MM.1S (cell line): ENCODE results near the gene PIGR.

Experiments used
- DNase-seq: peaks from one replicate; pipeline ENCODE4 v3.0.0-alpha.2; 2015
- H2AFZ ChIP-seq: fragments of 300-600 bp; sonication (generic); 2 replicates; pipeline ENCODE4 v1.6.0; 2016; ENCODE audit warnings: antibody characterized with exemption, low read length
- H3F3A ChIP-seq: fragments of 300-600 bp; sonication (generic); 2 replicates; pipeline ENCODE4 v1.6.1; 2016; ENCODE audit warnings: mild to moderate bottlenecking, antibody characterized with exemption, low read length, moderate library complexity, mixed read lengths; ENCODE audit not compliant: insufficient read depth
- H3K27ac ChIP-seq: fragments of 300-600 bp; sonication (generic); 2 replicates; pipeline ENCODE4 v1.5.1; 2016; ENCODE audit warnings: mild to moderate bottlenecking, low read length
- H3K27me3 ChIP-seq: fragments of 300-600 bp; sonication (generic); replicated peaks from 2 replicates; pipeline ENCODE4 v1.6.0; 2016; ENCODE audit warnings: low read length; ENCODE audit not compliant: insufficient read depth
- H3K36me3 ChIP-seq: fragments of 300-600 bp; sonication (generic); replicated peaks from 2 replicates; pipeline ENCODE4 v1.6.1; 2016; ENCODE audit warnings: mild to moderate bottlenecking, low read length, mixed read lengths; ENCODE audit not compliant: insufficient read depth
- H3K4me1 ChIP-seq: fragments of 300-600 bp; sonication (generic); 2 replicates; pipeline ENCODE4 v1.6.1; 2016; ENCODE audit warnings: low read length, mixed read lengths
- H3K4me2 ChIP-seq: fragments of 300-600 bp; sonication (generic); 2 replicates; pipeline ENCODE4 v1.6.0; 2016; ENCODE audit warnings: low read depth, low read length
- H3K4me3 ChIP-seq: fragments of 300-600 bp; sonication (generic); 2 replicates; pipeline ENCODE4 v1.5.1; 2016; ENCODE audit warnings: low read length, mixed read lengths
- H3K79me2 ChIP-seq: fragments of 300-600 bp; sonication (generic); 2 replicates; pipeline ENCODE4 v1.6.1; 2016; ENCODE audit warnings: mixed run types, low read length, mixed read lengths
- H3K9ac ChIP-seq: fragments of 300-600 bp; sonication (generic); 2 replicates; pipeline ENCODE4 v1.6.1; 2016; ENCODE audit warnings: low read length, mixed read lengths
- H3K9me2 ChIP-seq: fragments of 300-600 bp; sonication (generic); replicated peaks from 2 replicates; pipeline ENCODE4 v1.6.1; 2016; ENCODE audit warnings: mild to moderate bottlenecking, low read length, mixed read lengths; ENCODE audit not compliant: insufficient read depth
- H3K9me3 ChIP-seq: fragments of 300-600 bp; sonication (generic); replicated peaks from 2 replicates; pipeline ENCODE4 v1.6.1; 2016; ENCODE audit warnings: mild to moderate bottlenecking, low read length, mixed read lengths; ENCODE audit not compliant: insufficient read depth
- H4K20me1 ChIP-seq: fragments of 300-600 bp; sonication (generic); 2 replicates; pipeline ENCODE4 v1.6.1; 2016; ENCODE audit warnings: mild to moderate bottlenecking, low read length, moderate library complexity, mixed read lengths; ENCODE audit not compliant: insufficient read depth
- CTCF ChIP-seq: fragments of 300-600 bp; sonication (generic); IDR thresholded peaks from 2 replicates; pipeline ENCODE4 v1.5.1; 2016; ENCODE audit warnings: antibody characterized with exemption, low read length, mixed read lengths
- EZH2 ChIP-seq: fragments of 300-600 bp; sonication (generic); optimal IDR thresholded peaks from 2 replicates; pipeline ENCODE3; 2017; ENCODE audit warnings: low read depth, mild to moderate bottlenecking, antibody characterized with exemption, low read length, mixed read lengths
- EZH2phosphoT487 ChIP-seq: fragments of 300-600 bp; sonication (generic); IDR thresholded peaks from 2 replicates; pipeline ENCODE4 v1.6.1; 2018; ENCODE audit warnings: antibody characterized with exemption, low read length

PIGR gene

GRCh38 chr1:206893380-206893779 lies 52.9 kb downstream of the PIGR start:
- Histone ChIP-seq H2AFZ (no peak overlapping the region), H3K9me2 (no peaks in the 10 kb centered on the region), H3K4me2 (no peak overlapping the region), H3K27ac (no peak overlapping the region), H3K79me2 (no peaks in the 10 kb centered on the region), H3F3A (peaks cover 2% of the 10 kb centered on the region; the same call in 1 of the 2 replicates), H3K4me3 (no peak overlapping the region), H3K9ac (no peak overlapping the region), H3K4me1 (peaks cover 10% of the 10 kb centered on the region; the same call in 1 of the 2 replicates), H4K20me1 (no peaks in the 10 kb centered on the region), H3K36me3 (no peaks in the 10 kb centered on the region), H3K27me3 (no peaks in the 10 kb centered on the region), H3K9me3 (no peaks in the 10 kb centered on the region)
- no peak for DNase-seq
- TF ChIP-seq EZH2phosphoT487 (no peak), EZH2 (no peak), CTCF (no peak)

- Histone ChIP-seq H3K79me2 (no peaks in the 10 kb centered on the region), H3K9ac (no peak overlapping the region), H3K27me3 (peaks cover 4% of the 10 kb centered on the region; the same call in 1 of the 2 replicates), H2AFZ (no peak overlapping the region), H3K36me3 (no peaks in the 10 kb centered on the region), H3K9me3 (no peaks in the 10 kb centered on the region), H3K4me3 (no peak overlapping the region), H4K20me1 (no peaks in the 10 kb centered on the region), H3K4me1 (peaks cover 13% of the 10 kb centered on the region; the same call in 1 of the 2 replicates), H3K27ac (no peak overlapping the region), H3K4me2 (no peak overlapping the region), H3K9me2 (no peaks in the 10 kb centered on the region), H3F3A (peaks cover 5% of the 10 kb centered on the region; the same call in 1 of the 2 replicates)
- no peak for TF ChIP-seq CTCF
- TF ChIP-seq EZH2: no peak
- no peak for TF ChIP-seq EZH2phosphoT487
- no peak for DNase-seq
Measured at GRCh38 chr1:206892351-206892984, 53.8 kb downstream of the PIGR start.

DNA sequence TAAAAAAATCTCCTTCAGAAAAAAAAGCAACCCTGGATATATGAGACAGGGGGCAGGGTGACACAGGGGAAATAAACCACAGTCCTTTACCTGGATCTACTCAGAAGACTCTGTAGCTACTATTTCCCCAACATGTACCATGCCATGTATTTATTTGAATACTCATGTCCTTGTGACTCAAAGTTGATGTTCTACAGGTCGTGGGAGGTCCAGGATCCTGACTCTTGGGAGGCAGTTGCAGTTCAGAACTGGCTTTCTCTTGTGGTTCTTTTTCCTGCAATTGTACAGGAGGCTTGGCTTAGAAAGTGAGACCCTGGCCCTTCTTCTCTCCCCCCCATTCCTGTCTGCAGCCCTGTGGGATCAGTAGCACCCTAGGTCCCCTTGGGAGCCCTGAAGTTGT lies 54.9 kb downstream of the PIGR start:
- H3K4me2 ChIP-seq: no peak overlapping the region
- H3K27ac ChIP-seq: no peak overlapping the region
- no peaks in the 10 kb centered on the region for H3K9me2 ChIP-seq
- no peak overlapping the region for H3K9ac ChIP-seq
- no peak overlapping the region for H3K4me3 ChIP-seq
- TF ChIP-seq EZH2: no peak
- TF ChIP-seq EZH2phosphoT487: no peak
- H3K27me3 ChIP-seq: peaks cover 4% of the 10 kb centered on the region; the same call in 1 of the 2 replicates
- H3F3A ChIP-seq: peaks cover 5% of the 10 kb centered on the region; the same call in 1 of the 2 replicates
- H3K79me2 ChIP-seq: no peaks in the 10 kb centered on the region
- no peaks in the 10 kb centered on the region for H3K9me3 ChIP-seq
- no peaks in the 10 kb centered on the region for H3K36me3 ChIP-seq
- peaks cover 13% of the 10 kb centered on the region; the same call in 1 of the 2 replicates for H3K4me1 ChIP-seq
- H2AFZ ChIP-seq: no peak overlapping the region
- no peak for DNase-seq
- H4K20me1 ChIP-seq: no peaks in the 10 kb centered on the region
